ENCODE results near the gene ASXL1.

GRCh38 chr20:32438331-32438858, 80.3 kb downstream of the ASXL1 start:
- no peak for TF ChIP-seq POLR2A (IDR thresholded peaks at IDR 0.05)
- no peak for TF ChIP-seq CTCF (IDR thresholded peaks at IDR 0.05)
- no peak for TF ChIP-seq POLR2AphosphoS5 (IDR thresholded peaks at IDR 0.05)
